ENCODE measurements around the gene CASP9. TPM values are rescaled to one million over a fixed set of nuclear protein-coding genes. Genes with fewer than 3 reads are reported as not detected.
"Not testable (repeated sequence)": the region's sequence is repeated elsewhere in the genome, so short reads cannot be mapped to it uniquely, and the experiment has no call there.

CASP9 gene
- polyA plus RNA-seq, 5 donors = 16.8 to 21.8 (median 20.3) TPM

- DNase-seq = not testable (repeated sequence)
These were observed 52.3 kb downstream of the CASP9 start for GRCh38 chr1:15471723-15472122.

- not testable (repeated sequence) for DNase-seq
These were observed 52.9 kb downstream of the CASP9 start for GRCh38 chr1:15471067-15471466.

GRCh38 chr1:15469821-15470448 lies 54.1 kb downstream of the CASP9 start:
- not testable (repeated sequence) for DNase-seq

GRCh38 chr1:15469361-15469760 lies 54.7 kb downstream of the CASP9 start:
- DNase-seq = no peak

GRCh38 chr1:15468145-15468544 lies 55.9 kb downstream of the CASP9 start:
- no peak for DNase-seq

GRCh38 chr1:15466955-15467625 lies 56.9 kb downstream of the CASP9 start:
- DNase-seq = not testable (repeated sequence)

- no peak for DNase-seq
These were observed 58.3 kb downstream of the CASP9 start for GRCh38 chr1:15465674-15466073.

GRCh38 chr1:15463926-15464322 lies 60.1 kb downstream of the CASP9 start:
- not testable (repeated sequence) for DNase-seq

GRCh38 chr1:15463064-15463800 lies 60.8 kb downstream of the CASP9 start:
- peak in 1 of 2 donors; percentile 9 for DNase-seq

GRCh38 chr1:15460708-15461095 lies 63.3 kb downstream of the CASP9 start:
- no peak for DNase-seq

- DNase-seq = no peak
These were observed 64.0 kb downstream of the CASP9 start for GRCh38 chr1:15459771-15460707.

GRCh38 chr1:15458388-15458787 lies 65.6 kb downstream of the CASP9 start:
- DNase-seq = not testable (repeated sequence)

GRCh38 chr1:15457585-15457984 lies 66.4 kb downstream of the CASP9 start:
- no peak for DNase-seq

GRCh38 chr1:15456313-15456954 lies 67.6 kb downstream of the CASP9 start, which contains the start of gene CELA2A:
Gene CELA2A, plus strand, starts transcription at chr1:15456732. Its CDS starts 22 bp downstream, at chr1:15456754.
- DNase-seq = no peak

GRCh38 chr1:15455522-15455921 lies 68.5 kb downstream of the CASP9 start:
- DNase-seq = no peak

GRCh38 chr1:15454256-15454655 lies 69.8 kb downstream of the CASP9 start:
- no peak for DNase-seq

- DNase-seq = no peak
These were observed 70.3 kb downstream of the CASP9 start for GRCh38 chr1:15453734-15454133.

GRCh38 chr1:15452866-15453571 lies 71.0 kb downstream of the CASP9 start:
- DNase-seq = no peak

- DNase-seq = no peak
These were observed 71.8 kb downstream of the CASP9 start for GRCh38 chr1:15452216-15452615.

GRCh38 chr1:15451014-15451722 lies 72.8 kb downstream of the CASP9 start:
- DNase-seq = no peak
